Right cardiac atrium (tissue), 5 donors: ENCODE data around the gene CCDC116. TPM values are rescaled to one million over a fixed set of nuclear protein-coding genes. Genes with fewer than 3 reads are reported as not detected.
"Not testable (repeated sequence)": the region's sequence is repeated elsewhere in the genome, so short reads cannot be mapped to it uniquely, and the experiment has no call there.

Source experiments
- ATAC-seq, 2 donors: fragments of 200-7000 bp; cut with Tn5 transposase; one replicate each; pipeline versions ENCODE4 v1.8.0 to v1.9.1; 2020; ENCODE audit warnings: moderate library complexity in 2 of 2, mild to moderate bottlenecking in 1 of 2
- DNase-seq, 3 donors: peaks; one replicate each; pipeline ENCODE4 v3.0.0-alpha.2; 2020
- H3K27ac ChIP-seq: one replicate; pipeline ENCODE4 v1.5.1; 2013; ENCODE audit warnings: mild to moderate bottlenecking, low read length, control low read depth, moderate library complexity
- H3K27me3 ChIP-seq: one replicate; pipeline ENCODE4 v1.6.1; 2013; ENCODE audit not compliant: control insufficient read depth, insufficient read depth
- H3K4me1 ChIP-seq: one replicate; pipeline ENCODE4 v1.6.1; 2013; ENCODE audit warnings: low read length; ENCODE audit not compliant: control insufficient read depth, insufficient read depth
- H3K4me3 ChIP-seq: one replicate; pipeline ENCODE4 v1.5.1; 2013; ENCODE audit warnings: low read length, control low read depth
- H3K9me3 ChIP-seq: one replicate; pipeline ENCODE4 v1.6.1; 2013; ENCODE audit warnings: low read length; ENCODE audit not compliant: control insufficient read depth
- WGBS: extraction: QIAGEN DNeasy Blood & Tissue Kit; methylation state at CpG from one replicate; pipeline ENCODE4 v1.1.7; 2013; 5-methylcytosine and 5-hydroxymethylcytosine counted together
- intact Hi-C, 4 donors: fragments of 100-400 bp; cut with DNase I; formaldehyde crosslinking; loops; one replicate each; pipeline versions ENCODE4 v1.11.0 to v1.14.0; 2022 to 2023
- polyA plus RNA-seq: library from polyadenylated mRNA; stranded (reverse); fragments of 200-250 nt; gene quantifications from one replicate; pipeline ENCODE4 v1.2.3, GENCODE V29; 2013
- total RNA-seq, 4 donors: library from RNA; stranded (reverse); fragmentation: NEBNext Ultra II Directional; extraction: Animal tissue kit (Norgen Biotek cat#: 25700); gene quantifications; one replicate each; pipeline ENCODE4 v1.2.1, GENCODE V29; 2021
- donor health status: healthy with polysubstance abuse.
- donor health status: DM: no; HTN: yes; CAD: no.
- donor health status: DM: no; HTN: no; CAD: no.
- donor health status: DM: no; HTN: yes; CAD: no; lungs with severe emphysema.
- donor health status: DM: yes; HTN: yes; CAD: no.

Gene CCDC116
- total and polyA plus RNA-seq, 5 donors: 0.29 to 0.34 (median 0.34) TPM; not detected in 2

- H3K27me3 ChIP-seq: no peaks in the 10 kb centered on the region
- DNase-seq (peak in 1 of 3 donors; percentile 45), ATAC-seq (no peak)
- 91% methylated on average over 17 of the region's 17 CpGs for WGBS
- no peaks in the 10 kb centered on the region for H3K4me1 ChIP-seq
- H3K9me3 ChIP-seq: no peaks in the 10 kb centered on the region
- intact Hi-C loops: no loop called here
- no peak overlapping the region for H3K4me3 ChIP-seq
- no peak overlapping the region for H3K27ac ChIP-seq
Measured at GRCh38 chr22:21636629-21637218, 4.2 kb downstream of the CCDC116 start.

DNA sequence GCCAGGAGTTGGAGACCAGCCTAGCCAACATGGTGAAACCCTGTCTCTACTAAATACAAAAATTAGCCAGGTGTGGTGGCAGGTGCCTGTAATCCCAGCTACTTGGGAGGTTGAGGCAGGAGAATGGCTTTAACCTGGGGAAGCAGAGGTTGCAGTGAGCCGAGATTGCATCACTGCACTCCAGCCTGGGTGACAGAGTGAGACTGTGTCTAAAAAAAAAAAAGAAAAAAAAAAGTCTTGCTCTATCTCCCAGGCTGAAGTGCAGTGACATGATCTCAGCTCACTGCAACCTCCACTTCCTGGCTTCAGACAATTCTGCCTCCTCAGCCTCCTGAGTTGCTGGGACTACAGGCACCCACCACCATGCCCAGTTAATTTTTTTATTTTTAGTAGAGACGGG is 4.9 kb downstream of the CCDC116 start:
- H3K27me3 ChIP-seq, H3K4me1 ChIP-seq, H3K27ac ChIP-seq, H3K9me3 ChIP-seq, intact Hi-C loops, H3K4me3 ChIP-seq, ATAC-seq: not testable (repeated sequence)
- peak in 1 of 3 donors; percentile 2 for DNase-seq
- WGBS: 86% methylated on average over 2 of the region's 2 CpGs

DNA sequence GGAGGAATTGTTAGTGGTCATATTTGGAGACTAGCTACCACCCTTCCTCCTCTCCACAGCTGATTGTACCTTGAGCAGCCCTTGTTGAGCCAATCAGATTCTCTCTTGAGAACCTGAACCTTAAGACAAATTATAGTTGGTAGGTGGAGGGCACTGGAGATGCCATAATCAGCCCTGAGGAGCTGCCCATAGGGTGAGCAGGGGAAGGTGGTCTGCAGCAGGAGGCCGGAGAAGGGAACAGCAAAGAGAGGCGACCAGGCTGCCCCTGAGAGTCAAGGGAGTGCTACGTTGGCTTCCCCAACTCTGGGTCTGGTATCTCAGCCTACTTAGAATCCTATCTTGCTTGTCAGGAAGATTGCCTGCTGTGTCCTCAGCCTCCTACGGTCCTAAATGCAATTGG is 6.8 kb downstream of the CCDC116 start:
- Histone ChIP-seq H3K27me3 (no peaks in the 10 kb centered on the region), H3K4me1 (no peaks in the 10 kb centered on the region), H3K9me3 (no peaks in the 10 kb centered on the region), H3K4me3 (no peak overlapping the region), H3K27ac (no peak overlapping the region)
- WGBS: 75% methylated on average over 4 of the region's 4 CpGs
- no peak for ATAC-seq
- intact Hi-C loops: no loop called here
- peak in 1 of 3 donors; percentile 7 for DNase-seq

GRCh38 chr22:21640810-21641209 is 8.2 kb downstream of the CCDC116 start:
- H3K4me1 ChIP-seq: no peaks in the 10 kb centered on the region
- no peak overlapping the region for H3K4me3 ChIP-seq
- no peaks in the 10 kb centered on the region for H3K27me3 ChIP-seq
- no peaks in the 10 kb centered on the region for H3K9me3 ChIP-seq
- no peak overlapping the region for H3K27ac ChIP-seq
- ATAC-seq (no peak), DNase-seq (peak in 1 of 3 donors; percentile 16)
- intact Hi-C loops: no loop called here
- 88% methylated on average over 5 of the region's 5 CpGs for WGBS

GRCh38 chr22:21641417-21641788 is 8.8 kb downstream of the CCDC116 start:
- peak overlapping the region; percentile 59 for H3K27ac ChIP-seq
- 5% methylated on average over 9 of the region's 9 CpGs for WGBS
- H3K9me3 ChIP-seq: no peaks in the 10 kb centered on the region
- ATAC-seq: peak; percentile 57 to 58
- no peaks in the 10 kb centered on the region for H3K27me3 ChIP-seq
- H3K4me3 ChIP-seq: peak overlapping the region; percentile 45
- DNase-seq: peak in 2 of 3 donors; percentile 63 to 74
- intact Hi-C loops: no loop called here
- H3K4me1 ChIP-seq: no peaks in the 10 kb centered on the region

GRCh38 chr22:21641789-21642583 is 9.4 kb downstream of the CCDC116 start, which contains the start of gene SDF2L1:
TSS of gene SDF2L1 (plus strand) at chr22:21642302. CDS start at chr22:21642337, 35 bp downstream.
- H3K27ac ChIP-seq: peak within 1 kb of the TSS; percentile 59
- H3K9me3 ChIP-seq: no peaks in the 10 kb centered on the region
- WGBS: under 1% methylated on average over 76 of the region's 76 CpGs
- H3K4me3 ChIP-seq: peak within 1 kb of the TSS; percentile 63
- intact Hi-C loops: no loop called here
- DNase-seq: peak; percentile 98 to 99 (median 99)
- H3K4me1 ChIP-seq: no peaks in the 10 kb centered on the region
- no peaks in the 10 kb centered on the region for H3K27me3 ChIP-seq
- ATAC-seq: peak; percentile 99 to 100

- H3K27ac ChIP-seq: no peak overlapping the region
- ATAC-seq: peak in 1 of 2 donors; percentile 8
- WGBS: 2% methylated on average over 56 of the region's 56 CpGs
Measured at GRCh38 chr22:21642584-21643448, 10.3 kb downstream of the CCDC116 start.

GRCh38 chr22:21643533-21644357 is 11.2 kb downstream of the CCDC116 start:
- Histone ChIP-seq H3K27me3 (no peaks in the 10 kb centered on the region), H3K27ac (no peak overlapping the region), H3K9me3 (no peaks in the 10 kb centered on the region), H3K4me1 (no peaks in the 10 kb centered on the region), H3K4me3 (no peak overlapping the region)
- DNase-seq: peak in 1 of 3 donors; percentile 49
- no peak for ATAC-seq
- intact Hi-C loops: no loop called here
- 90% methylated on average over 22 of the region's 22 CpGs for WGBS

More at GRCh38 chr22:21642584-21643448, 10.3 kb downstream of the CCDC116 start:
- peak in 2 of 3 donors; percentile 65 to 68 for DNase-seq
- H3K4me3 ChIP-seq: peak overlapping the region; percentile 63
- H3K27me3 ChIP-seq: no peaks in the 10 kb centered on the region
- H3K4me1 ChIP-seq: no peaks in the 10 kb centered on the region
- H3K9me3 ChIP-seq: no peaks in the 10 kb centered on the region
- intact Hi-C loops: no loop called here

DNA sequence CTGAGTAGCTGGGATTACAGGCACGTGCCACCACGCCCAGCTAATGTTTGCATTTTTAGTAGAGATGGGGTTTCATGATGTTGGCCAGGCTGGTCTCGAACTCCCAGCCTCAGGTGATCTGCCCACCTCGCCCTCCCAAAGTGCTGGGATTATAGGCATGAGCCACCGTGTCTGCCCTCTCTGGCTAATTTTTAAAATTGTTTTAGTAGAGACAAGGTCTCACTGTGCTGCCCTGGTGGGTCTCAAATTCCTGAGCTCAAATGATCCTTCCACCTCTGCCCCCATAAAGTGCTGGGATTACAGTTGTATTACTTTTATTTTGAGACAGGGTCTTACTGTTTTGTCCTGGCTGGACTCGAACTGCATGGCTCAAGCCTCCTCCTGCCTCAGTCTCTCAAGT is 13.0 kb downstream of the CCDC116 start:
- intact Hi-C loops, H3K4me1 ChIP-seq, H3K27me3 ChIP-seq, ATAC-seq, H3K4me3 ChIP-seq, H3K9me3 ChIP-seq, H3K27ac ChIP-seq: not testable (repeated sequence)
- WGBS: 93% methylated on average over 6 of the region's 6 CpGs
- peak in 1 of 3 donors; percentile 6 for DNase-seq
